Suppressor macrophage treated with lipopolysaccharide for 1 hour (primary cell): Measurements from ENCODE around the gene CFI.

ENCODE experiments used
- DNase-seq, 3 donors: peaks; one replicate each; pipeline ENCODE4 v3.0.0-alpha.2; 2020 to 2022

Gene CFI

DNA sequence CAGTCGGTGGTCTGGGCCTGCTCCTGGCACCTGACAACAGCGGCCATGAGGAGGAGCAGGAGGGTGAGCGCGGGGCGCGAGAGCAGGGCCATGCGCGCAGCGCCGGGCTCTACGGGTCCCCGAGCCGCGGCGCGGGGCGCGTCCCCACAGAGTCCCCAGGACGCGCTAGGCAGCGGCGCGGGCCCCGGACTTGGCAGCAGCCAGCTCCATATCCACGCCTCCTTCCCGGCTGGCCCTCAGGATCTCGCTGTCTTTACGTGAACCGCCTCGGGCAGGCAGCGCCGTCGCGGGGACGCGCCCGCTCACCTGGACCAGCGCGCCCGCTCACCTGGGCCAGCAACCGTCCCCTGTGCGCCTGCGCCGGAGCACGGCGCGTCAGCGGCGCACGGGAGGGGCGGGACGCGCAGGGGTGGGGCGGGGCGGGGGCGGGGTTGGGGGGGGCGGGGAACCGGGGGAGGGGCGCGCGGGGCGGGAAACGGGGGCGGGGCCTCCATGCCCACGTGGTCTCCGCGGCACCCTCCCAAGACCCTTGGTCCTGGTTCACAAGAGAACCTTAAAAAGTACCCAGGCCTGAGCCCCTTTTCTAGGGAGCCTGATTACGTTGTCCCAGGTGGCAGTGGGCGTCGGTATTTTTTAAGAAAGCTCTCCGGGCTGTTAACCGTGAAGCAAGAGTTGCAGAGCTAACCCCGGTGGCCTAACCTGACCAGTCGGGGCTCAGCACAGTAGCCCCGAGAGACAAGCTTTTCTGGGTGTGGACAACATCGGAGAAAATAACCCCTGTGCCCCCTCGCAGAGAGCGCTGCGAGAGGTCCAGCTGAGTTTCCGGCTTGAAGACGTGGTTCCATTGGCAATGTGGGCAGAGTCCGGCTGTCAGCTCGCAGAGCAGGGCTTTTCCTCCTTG is 71.8 kb downstream of the CFI start, which contains the start of gene PLA2G12A:
Gene PLA2G12A (minus strand): TSS at position 353 of the 901 bp plus-strand sequence. CDS start 261 bp downstream, at position 92.
- DNase-seq = peak; percentile 54 to 87 (median 74)

DNA sequence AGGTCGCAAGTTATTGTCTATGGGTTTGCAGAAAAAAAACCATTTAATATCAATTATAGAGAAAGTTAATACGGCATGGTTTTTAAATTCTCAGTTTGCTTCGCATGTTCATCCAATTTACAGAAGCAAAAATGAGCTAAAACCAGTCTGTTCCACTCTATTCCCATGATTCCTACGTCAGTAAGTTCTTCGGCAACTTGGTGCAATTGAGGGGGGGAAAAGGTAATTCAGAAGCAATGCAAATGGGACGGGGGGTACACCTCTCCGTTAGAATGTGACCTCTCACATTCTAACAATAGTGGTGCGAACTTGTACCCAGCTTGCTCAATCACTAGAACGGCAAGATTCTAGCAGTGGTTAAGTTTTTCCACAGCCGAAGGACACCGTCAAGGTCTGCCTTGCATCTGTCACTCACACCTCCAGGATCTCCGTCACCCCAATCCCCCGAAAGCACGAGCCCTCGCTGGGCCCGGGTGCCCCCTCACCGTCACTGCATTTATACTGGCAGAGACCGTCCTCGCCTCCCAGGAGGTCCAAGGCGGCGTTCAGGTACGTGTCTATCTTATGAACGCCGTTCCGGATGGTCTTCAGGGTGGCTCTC is 72.6 kb downstream of the CFI start:
- DNase-seq = peak in 1 of 3 donors; percentile 5

DNA sequence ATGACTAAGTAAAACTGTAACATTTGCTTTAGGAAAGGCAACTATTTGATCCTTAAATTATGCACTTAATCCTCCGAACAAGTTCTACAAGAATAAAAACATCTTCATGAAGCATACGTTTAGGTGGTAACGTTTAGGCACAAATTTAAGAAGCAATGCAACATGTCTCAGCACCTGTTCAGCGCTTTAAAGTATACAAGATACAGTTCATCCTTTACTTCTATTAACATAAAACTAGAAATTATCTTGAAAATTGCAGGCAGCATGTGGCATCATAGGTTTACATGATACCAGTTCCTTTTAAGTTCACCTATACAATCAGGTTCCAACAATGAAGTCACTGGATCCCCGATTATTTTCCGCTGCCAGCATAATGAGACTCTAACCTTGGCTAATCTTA is 73.4 kb downstream of the CFI start:
- DNase-seq = no peak

DNA sequence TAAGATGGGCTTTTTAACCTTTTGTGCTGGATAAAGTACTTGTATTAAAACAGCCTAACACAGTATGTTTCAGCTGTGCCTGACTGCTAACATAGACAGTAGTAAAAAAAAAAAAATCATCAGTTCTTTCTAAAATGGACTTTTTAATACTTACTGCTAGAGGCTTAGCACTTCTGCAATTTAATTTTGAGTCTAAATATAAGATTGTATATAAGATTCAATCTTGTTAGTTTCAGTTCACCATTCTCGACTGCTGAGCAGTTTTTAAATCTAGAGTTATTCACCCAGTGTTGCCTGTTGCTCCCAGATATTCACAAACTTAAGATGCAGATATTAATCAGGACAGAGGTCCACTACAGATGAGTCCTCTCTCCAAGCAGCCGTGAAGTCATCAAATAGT is 78.7 kb downstream of the CFI start:
- DNase-seq = peak in 2 of 3 donors; percentile 16 to 27

DNA sequence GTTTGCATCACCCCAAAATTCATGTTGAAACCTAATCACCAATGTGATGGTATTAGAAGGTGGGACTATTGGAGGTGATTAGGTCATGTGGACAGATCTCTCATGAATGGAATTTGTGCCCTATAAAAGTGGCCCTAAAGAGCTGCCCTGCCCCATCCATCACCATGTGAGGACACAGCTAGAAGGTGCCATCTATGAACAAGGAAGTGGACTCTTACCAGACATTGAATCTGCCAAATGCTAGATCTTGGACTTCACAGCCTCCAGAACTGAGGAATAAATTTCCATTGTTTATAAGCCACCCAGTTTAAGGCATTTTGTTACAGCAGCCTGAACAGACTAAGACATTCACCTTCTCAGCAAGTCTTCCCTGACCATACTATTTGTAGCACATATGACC is 79.4 kb downstream of the CFI start:
- DNase-seq = no peak

DNA sequence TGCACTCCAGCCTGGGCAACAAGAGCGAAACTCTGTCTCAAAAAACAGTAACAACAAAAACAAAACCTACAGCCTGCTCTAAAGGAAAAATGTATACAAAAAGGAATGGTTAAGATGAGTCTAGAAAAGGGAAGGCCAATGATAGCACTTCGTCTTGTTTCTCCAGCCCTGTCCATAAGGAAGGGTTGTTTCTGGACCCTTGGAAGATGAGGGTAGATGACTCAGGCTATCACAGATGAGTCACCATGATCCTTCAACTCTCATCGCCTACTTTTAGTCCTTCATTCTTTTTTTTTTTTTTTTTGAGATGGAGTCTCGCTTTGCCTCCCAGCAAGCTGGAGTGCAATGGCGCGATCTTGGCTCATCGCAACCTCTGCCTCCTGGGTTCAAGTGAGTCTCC is 80.8 kb downstream of the CFI start:
- peak in 1 of 3 donors; percentile 16 for DNase-seq

DNA sequence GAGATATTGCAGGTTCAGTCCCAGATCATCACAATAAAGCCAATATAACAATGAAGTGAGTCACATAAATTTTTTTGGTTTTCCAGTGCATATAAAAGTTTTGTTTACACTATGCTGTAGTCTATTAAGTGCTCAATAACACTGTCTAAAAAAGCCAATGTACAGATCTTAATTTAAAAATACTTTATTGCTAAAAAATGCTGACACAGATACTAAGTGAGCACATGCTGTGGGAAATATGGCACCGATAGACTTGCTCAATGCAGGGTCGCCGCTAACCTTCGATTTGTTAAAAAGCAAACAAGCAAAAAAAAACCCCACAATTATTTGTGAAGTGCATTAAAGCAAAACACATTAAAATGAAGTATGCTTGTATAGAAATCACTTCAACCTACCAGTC is 82.2 kb downstream of the CFI start:
- DNase-seq = no peak

DNA sequence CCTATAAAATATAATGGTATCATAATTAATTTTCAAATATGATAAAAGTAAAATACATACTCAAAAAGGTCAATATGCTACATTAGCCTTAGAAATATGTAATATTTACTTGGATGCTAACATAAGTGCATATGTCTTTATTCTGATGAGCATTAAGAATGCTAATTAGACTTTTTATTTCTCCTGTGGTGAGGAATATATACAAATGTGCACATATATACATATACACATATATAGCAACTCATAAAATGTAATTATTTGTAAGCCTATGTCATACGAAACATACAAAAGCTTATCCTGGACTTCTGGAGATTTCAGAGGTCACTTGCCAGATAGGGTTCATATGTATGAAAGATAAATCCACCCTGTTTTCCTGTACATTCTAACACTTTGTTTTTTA is 83.0 kb downstream of the CFI start:
- no peak for DNase-seq

DNA sequence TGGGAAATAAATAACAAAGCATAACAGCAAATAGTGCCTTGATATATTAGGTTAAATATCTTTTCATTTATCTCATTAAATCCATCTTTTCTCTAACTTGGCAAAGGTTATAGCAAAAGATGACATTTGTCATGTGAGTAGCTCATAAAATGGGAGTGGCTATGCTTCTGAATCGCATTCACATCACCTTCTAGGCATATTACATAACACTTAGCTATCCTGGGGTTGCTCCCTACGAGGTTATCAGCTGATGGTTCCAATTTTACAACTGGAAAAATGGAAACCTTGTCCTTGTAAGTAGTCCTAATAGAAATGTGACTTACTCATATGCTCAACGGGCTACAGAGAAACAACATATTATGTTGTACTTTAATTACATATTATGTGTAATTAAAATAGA is 88.3 kb downstream of the CFI start:
- DNase-seq = no peak

DNA sequence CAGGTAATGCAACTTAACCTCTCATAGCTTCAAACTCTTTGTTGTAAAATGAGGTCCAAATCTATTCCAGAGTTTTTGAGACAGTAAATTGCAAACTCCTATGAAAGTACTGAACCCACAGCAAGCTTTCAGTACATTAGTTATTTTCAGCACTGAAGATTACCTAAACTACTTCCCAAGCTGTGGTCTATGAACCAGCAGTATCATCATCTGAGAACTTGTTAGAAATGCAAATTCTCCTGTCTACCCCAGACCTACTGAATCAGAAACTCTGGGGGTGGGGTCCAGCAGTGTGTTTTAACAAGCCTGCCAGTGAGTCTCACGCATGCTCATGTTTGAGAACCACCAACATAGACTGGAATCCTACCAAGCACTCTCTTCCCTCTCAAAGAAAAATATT is 92.8 kb downstream of the CFI start:
- DNase-seq = no peak

DNA sequence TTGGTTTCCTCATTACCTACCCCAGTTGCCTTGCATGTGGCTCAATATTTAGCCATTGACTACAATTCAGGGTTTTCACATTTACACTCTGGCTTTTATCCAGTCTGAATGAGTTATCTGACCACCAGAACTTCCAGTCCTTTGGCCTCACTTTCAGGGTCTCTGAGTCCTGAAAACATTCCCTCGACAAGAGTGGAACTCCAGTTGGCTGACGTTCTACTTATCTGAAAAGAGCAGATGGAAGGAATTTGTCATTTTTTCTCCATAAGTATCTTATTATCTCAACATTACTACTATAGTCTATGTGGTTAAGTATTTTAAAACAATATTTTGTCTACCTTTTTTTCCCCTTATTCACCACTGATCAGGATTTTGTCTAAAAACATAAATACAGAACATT is 93.4 kb downstream of the CFI start:
- DNase-seq = no peak

DNA sequence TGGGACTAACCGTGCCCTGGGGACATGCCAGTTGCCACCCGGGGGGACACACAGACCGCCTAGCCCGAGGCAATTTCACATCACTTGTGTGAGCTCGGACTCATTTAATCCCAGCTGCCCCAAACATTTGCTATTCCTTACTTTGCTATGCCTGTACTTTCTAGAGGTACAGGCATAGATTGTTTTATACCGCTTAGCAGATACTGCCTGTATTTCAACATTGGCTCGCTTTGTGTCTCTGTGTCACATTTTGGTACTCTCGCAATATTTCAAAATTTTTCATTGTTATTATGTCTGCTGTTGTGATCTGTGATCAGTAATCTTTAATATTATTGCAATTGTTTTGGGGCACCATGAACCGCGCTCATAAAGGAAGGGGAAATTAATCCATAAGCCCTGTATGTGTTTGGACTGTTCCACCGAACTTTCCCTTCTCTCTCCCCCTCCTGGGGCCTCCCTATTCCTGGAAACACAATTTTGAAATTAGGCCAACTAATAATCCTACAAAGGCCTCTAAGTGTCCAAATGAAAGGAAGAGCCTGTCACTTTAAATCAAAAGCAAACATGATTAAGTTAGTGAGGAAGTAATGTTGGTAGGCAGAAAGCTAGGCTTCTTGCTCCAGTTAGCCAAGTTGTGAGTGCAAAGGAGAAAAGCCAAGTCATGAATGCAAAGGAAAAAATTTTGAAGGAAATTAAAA is 98.0 kb downstream of the CFI start:
- DNase-seq = peak; percentile 20 to 56 (median 29)

DNA sequence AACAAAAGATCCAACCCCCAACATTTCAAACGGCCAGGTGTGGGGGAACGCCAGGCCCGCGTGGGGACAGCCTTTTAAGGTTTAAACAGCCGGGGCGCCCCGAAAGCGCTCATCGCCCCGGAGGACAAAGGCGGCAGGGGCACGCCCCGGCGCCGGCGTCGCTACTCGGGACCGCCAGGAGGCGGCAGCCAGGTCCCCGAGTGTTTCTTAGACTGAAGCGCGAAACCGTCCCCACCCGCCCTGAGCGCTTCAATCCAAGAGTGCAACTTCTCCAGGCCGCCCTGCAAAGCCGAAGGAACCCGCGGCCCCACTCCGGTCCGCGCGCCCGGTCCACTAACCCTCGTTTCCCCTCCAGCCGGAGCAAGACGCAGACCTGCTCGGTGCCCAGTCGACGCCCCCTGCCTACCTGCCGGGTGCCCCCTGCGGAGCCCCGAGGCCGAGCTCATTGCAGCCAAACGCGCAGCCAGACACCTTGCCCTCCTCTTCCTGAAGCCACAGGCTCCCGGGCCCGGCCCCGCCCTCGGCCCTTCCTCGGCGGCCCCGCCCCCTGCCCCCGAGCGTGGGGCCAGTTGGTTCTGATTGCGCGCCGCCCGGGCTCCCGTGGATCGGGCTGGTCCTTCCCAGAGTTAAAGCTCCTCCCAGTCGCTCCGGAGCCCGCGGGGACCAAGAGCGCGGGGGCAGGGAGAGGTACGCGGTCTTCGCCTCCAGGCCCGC is 98.7 kb downstream of the CFI start, which contains the start of gene CASP6:
Gene CASP6 (minus strand): TSS at position 496 of the 714 bp plus-strand sequence. CDS start 50 bp downstream, at position 446.
- peak; percentile 80 to 93 (median 86) for DNase-seq

DNA sequence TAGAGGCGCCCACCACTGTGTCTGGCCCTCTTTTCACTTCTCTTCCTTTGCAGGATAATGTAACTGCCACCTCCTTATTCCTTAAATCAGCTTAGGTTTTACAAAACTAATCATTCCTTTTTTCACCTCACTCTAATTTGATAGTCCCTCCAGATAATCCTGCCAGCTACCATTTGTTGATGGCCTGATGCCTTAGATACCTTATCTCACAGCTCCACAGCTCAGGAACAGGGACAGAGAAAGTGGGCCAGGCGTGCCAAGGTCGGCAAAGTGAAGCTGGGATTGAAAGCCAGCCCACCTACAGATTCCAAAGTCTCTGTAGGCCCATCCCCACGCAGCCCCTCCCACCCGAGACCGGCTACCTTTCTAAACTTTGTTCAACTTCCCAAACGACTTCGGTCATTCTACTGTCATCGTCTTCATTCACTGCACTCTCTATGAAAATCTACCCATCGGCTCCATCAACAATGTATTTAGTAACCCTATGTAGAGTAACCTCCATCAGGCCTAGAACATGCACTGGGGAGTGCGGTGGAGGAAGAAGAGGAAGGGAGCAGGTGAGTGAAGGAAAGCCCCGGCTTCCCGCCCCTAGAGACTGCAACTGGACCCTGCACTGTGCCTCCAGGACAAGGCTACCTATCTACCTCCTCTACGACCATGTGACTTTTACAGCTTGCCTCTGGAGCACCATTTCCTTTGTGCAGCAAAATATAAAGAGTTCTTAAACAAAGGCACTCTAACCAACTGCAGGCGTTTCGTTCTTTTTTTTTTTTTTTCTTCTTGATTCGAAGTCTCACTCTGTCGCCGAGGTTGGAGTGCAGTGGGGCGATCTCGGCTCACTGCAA is 100.0 kb downstream of the CFI start:
- no peak for DNase-seq

DNA sequence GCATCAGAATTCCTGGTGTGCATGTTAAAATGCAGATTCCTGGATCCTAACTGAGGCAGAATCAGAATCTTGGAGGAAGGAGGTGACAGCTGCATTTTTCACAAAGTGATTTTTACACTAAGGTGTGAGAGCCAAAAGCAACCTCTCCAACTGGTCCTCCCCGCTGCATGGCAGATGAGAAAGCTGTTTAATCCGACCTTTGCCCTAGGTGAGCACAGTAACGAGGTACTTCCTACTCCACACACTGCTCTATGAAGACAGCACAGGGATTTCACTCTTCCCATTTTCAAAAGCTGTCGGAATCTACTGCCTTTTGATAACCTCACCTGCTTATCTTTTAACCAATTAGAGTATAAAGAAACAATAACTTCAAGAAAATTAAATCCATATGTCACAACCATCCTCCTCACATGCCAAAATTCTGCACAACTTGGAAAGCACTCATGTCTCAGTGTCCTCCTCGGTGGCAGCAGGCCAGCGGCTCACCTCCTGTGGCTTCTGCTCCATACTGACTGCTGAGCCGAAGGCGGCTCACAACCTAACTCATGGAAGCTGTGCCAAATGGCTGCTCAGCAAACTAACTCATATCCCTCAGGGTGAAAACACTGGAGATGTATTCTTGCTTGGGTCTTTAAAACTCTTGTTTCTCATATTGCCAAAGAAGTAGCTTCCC is 102.1 kb downstream of the CFI start:
- DNase-seq = no peak

DNA sequence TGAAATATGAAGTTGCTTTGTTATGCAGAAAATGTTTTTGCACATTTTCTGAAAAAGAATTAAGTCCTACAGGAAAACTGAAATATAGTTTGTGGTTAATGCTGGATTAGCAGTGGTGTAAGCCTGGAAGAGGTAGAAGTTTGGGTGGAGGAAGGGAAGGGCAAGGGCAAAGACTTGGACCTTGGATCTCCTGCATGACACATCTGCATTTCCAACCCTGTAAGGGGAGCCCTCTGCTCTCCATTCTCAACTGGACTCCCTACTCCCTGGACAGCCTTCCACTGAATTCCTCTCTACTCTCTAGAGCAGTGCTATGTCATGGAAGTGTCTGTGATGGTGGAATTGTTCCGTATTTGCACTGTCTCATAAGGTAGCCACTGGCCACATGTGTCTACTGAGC is 103.1 kb downstream of the CFI start:
- no peak for DNase-seq

DNA sequence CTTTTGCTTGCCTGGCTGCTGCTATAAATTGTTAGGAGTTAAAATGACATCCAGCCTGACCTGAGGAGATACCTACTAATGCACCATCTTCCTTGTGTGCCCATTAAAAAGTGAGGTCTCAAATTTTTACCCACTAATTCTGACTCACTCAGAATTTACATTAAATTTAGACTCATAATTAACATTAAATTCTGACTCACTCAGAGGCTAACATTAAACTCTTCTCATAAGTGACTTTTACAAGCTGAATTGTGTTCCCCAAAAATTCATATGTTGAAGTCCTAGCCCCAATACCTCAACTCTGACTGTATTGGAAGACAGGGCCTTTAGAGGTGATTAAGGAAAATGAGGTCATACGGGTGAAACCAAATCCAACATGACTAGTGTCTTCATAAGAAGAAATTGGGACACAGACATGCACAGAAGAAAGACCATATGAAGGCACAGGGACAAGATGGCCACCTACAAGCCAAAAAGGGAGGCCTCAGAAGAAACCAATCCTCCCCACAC is 110.3 kb downstream of the CFI start:
- DNase-seq = no peak
